ENCODE results near the gene SMYD3.

DNA sequence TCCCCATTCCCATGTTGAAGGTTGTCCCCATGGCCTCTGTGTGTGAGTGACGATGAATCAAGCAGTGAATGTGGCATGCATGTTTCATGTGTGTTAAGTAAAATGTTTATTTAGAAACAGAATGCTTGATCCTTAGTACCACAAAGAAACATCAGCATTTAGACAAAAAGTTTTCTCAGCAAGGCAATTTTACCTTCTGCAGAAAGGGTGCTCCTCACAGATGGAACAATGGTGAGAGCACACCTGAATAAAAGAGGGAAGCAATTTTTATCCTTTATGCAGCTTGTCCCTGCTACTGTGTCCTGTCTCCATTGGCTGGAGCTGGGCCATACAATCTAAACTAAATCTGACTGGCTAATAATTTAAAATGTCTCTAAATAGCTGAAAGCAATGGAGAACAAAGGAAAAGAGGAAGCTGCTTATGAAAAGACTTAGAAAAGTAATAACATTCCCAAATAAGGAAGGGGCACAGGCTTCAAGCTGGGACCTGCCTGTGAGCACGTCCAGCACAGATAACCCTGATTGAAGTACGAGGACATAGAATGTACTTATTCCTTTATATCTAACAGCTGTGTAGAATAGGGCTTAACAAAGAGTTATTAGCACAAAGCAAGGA, 8.4 kb upstream of the SMYD3 start:
- TF ChIP-seq, protein P1, sequence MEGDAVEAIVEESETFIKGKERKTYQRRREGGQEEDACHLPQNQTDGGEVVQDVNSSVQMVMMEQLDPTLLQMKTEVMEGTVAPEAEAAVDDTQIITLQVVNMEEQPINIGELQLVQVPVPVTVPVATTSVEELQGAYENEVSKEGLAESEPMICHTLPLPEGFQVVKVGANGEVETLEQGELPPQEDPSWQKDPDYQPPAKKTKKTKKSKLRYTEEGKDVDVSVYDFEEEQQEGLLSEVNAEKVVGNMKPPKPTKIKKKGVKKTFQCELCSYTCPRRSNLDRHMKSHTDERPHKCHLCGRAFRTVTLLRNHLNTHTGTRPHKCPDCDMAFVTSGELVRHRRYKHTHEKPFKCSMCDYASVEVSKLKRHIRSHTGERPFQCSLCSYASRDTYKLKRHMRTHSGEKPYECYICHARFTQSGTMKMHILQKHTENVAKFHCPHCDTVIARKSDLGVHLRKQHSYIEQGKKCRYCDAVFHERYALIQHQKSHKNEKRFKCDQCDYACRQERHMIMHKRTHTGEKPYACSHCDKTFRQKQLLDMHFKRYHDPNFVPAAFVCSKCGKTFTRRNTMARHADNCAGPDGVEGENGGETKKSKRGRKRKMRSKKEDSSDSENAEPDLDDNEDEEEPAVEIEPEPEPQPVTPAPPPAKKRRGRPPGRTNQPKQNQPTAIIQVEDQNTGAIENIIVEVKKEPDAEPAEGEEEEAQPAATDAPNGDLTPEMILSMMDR (IDR thresholded peaks at IDR 0.05) = no peak
- no peak for TF ChIP-seq POLR2A (IDR thresholded peaks at IDR 0.05)
